ENCODE data around the gene CADM2. TPM values are rescaled to one million over a fixed set of nuclear protein-coding genes. Genes with fewer than 3 reads are reported as not detected.

CADM2 gene
- total RNA-seq, 1 experiment from 2014 or later, result not detected

DNA sequence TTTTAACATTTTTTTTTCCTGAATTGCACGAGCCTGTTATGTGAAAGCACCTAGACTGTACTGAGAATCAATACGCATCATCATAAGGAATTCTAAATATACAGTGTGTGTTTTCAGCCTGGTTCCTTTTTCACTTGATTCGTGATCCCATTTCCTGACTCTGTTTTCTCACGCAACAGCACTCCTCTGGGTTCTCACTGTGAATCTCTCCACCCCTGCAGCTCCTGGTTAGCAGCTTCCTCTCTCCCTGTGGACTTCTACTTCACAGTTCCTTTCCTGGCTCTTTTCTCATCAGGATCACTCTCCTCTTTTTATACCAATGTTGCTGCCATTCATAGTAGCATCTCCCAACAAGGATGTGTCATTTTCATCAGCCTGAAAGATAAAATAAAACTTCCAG lies 297.2 kb downstream of the CADM2 start:
- no peak for TF ChIP-seq ZNF274 (IDR thresholded peaks at IDR 0.05; ENCODE audit: low read depth, low read length)
- ChIA-PET CTCF (no interaction called here), RAD21 (ENCODE audit: low non-redundant PET in 1 of 2, low total read pairs in 2 of 2, uncharacterized antibody in 2 of 2, unreplicated experiment in 2 of 2) (no interaction called here), POLR2A (no interaction called here)
- no peak overlapping the region for H3K9ac ChIP-seq (ENCODE audit: low read length)
- no peak for DNase-seq (ENCODE audit: low read depth, low spot score)
- H3K4me1 ChIP-seq (ENCODE audit: control insufficient read depth in 1 of 2, insufficient read depth in 2 of 2, low read length in 2 of 2), result no peaks in the 10 kb centered on the region
- H3K4me3 ChIP-seq (replicated peaks in 1 of 2; ENCODE audit: low read depth in 1 of 2, low read length in 2 of 2), result no peak overlapping the region
- H3K27ac ChIP-seq (ENCODE audit: low read depth, low read length), result no peak overlapping the region
- no peaks in the 10 kb centered on the region for H3K79me2 ChIP-seq (ENCODE audit: insufficient read depth, low read length)
- H2AFZ ChIP-seq (ENCODE audit: low read depth, low read length, poor library complexity, severe bottlenecking), result no peak overlapping the region
- no TSS peak for BruUV-seq (replicated peaks)
- no peak for ATAC-seq
- H4K20me1 ChIP-seq (ENCODE audit: insufficient read depth), result no peaks in the 10 kb centered on the region
- no peaks in the 10 kb centered on the region for H3K36me3 ChIP-seq (ENCODE audit: control insufficient read depth in 1 of 2, insufficient read depth in 2 of 2, low read length in 2 of 2)
- intact Hi-C loops (cut with micrococcal nuclease), result no loop called here
- H3K9me2 ChIP-seq (ENCODE audit: insufficient read depth), result no peaks in the 10 kb centered on the region
- no peak overlapping the region for H3K4me2 ChIP-seq (ENCODE audit: low read length)
- H3K27me3 ChIP-seq (ENCODE audit: insufficient read depth, low read length), result no peaks in the 10 kb centered on the region
- peaks cover 24 to 25% of the 10 kb centered on the region in 2 experiments; a peak in 2 of 4 replicates for H3K9me3 ChIP-seq (ENCODE audit: control insufficient read depth in 1 of 2, insufficient read depth in 1 of 2, low read depth in 1 of 2, low read length in 2 of 2)

DNA sequence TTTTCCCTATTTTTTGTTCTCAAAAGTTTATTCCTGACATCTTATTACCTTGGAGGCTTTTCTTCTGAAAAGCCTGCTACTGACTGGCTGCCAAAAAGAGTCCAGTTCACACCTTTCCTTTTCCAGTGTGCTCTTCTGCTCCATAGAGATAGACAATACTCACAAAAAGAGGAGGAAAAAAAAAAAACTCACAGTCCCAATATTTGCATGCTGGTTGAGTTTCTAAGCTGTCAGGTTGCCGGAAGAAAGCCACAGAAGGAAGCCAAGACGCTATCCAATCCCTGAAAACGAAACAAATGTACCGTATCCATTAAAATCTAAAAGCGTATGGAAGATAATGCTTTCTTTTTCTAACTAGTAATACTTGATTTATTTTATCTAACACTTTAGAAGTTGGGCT lies 299.5 kb downstream of the CADM2 start:
- Histone ChIP-seq H3K4me3 (replicated peaks in 1 of 2; ENCODE audit: low read depth in 1 of 2, low read length in 2 of 2) (no peak overlapping the region), H3K4me2 (ENCODE audit: low read length) (no peak overlapping the region), H3K9me2 (ENCODE audit: insufficient read depth) (no peaks in the 10 kb centered on the region), H4K20me1 (ENCODE audit: insufficient read depth) (no peaks in the 10 kb centered on the region), H3K27ac (ENCODE audit: low read depth, low read length) (no peak overlapping the region), H3K27me3 (ENCODE audit: insufficient read depth, low read length) (no peaks in the 10 kb centered on the region), H3K9me3 (ENCODE audit: control insufficient read depth in 1 of 2, insufficient read depth in 1 of 2, low read depth in 1 of 2, low read length in 2 of 2) (peaks cover 24 to 27% of the 10 kb centered on the region in 2 experiments; a peak in 2 of 4 replicates), H3K4me1 (ENCODE audit: control insufficient read depth in 1 of 2, insufficient read depth in 2 of 2, low read length in 2 of 2) (no peaks in the 10 kb centered on the region), H2AFZ (ENCODE audit: low read depth, low read length, poor library complexity, severe bottlenecking) (no peak overlapping the region), H3K9ac (ENCODE audit: low read length) (no peak overlapping the region), H3K36me3 (ENCODE audit: control insufficient read depth in 1 of 2, insufficient read depth in 2 of 2, low read length in 2 of 2) (no peaks in the 10 kb centered on the region), H3K79me2 (ENCODE audit: insufficient read depth, low read length) (no peaks in the 10 kb centered on the region)
- ChIA-PET POLR2A (no interaction called here), RAD21 (ENCODE audit: low non-redundant PET in 1 of 2, low total read pairs in 2 of 2, uncharacterized antibody in 2 of 2, unreplicated experiment in 2 of 2) (no interaction called here), CTCF (no interaction called here)
- TF ChIP-seq TCF7L2 (IDR thresholded peaks at IDR 0.05; ENCODE audit: borderline replicate concordance, extremely low read depth, insufficient read depth, insufficient read length), result no peak
- TF ChIP-seq JUND (IDR thresholded peaks at IDR 0.05), result no peak
- TF ChIP-seq ZFX (IDR thresholded peaks at IDR 0.05), result no peak
- no peak for TF ChIP-seq SRF (IDR thresholded peaks at IDR 0.05; ENCODE audit: low read depth)
- TF ChIP-seq CEBPB (IDR thresholded peaks at IDR 0.05; ENCODE audit: low read depth), result no peak
- TF ChIP-seq SIN3A (IDR thresholded peaks at IDR 0.05; ENCODE audit: low read depth), result no peak
- TF ChIP-seq FOSL1 (IDR thresholded peaks at IDR 0.05; ENCODE audit: low read depth), result no peak
- no peak for TF ChIP-seq EZH2phosphoT487 (IDR thresholded peaks at IDR 0.05; ENCODE audit: borderline replicate concordance)
- intact Hi-C loops (cut with micrococcal nuclease), result no loop called here
- DNase-seq (ENCODE audit: low read depth, low spot score) (no peak), ATAC-seq (no peak)
- no TSS peak for BruUV-seq (replicated peaks)
